Medulla oblongata (tissue), 1 donor: ENCODE results near the gene SH3RF3.
"Not testable (repeated sequence)": the region's sequence is repeated elsewhere in the genome, so short reads cannot be mapped to it uniquely, and the experiment has no call there.

ENCODE experiments used
- DNase-seq: peaks from one replicate; pipeline ENCODE4 v3.0.0-alpha.2; 2015; ENCODE audit errors: extremely low spot score

Gene SH3RF3

GRCh38 chr2:109118321-109118720 is 10.7 kb upstream of the SH3RF3 start:
- DNase-seq: no peak

GRCh38 chr2:109120166-109120565 is 8.8 kb upstream of the SH3RF3 start:
- no peak for DNase-seq

DNA sequence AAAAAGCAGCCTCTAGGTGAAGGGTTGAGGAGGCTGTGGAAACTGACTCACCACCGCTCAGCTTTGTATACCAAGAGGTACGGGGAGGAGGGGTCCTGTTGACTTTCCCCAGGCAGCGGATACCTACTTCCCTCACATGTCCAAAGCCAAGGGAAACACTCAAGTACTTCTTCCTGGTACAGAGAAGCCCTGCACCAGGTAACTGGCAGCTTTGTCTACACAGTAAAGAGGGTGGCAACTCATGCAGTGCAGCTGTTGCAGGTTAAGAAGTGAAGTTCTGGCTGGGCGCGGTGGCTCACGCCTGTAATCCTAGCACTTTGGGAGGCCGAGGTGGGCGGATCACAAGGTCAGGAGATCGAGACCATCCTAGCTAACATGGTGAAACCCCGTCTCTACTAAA is 8.3 kb upstream of the SH3RF3 start:
- not testable (repeated sequence) for DNase-seq

DNA sequence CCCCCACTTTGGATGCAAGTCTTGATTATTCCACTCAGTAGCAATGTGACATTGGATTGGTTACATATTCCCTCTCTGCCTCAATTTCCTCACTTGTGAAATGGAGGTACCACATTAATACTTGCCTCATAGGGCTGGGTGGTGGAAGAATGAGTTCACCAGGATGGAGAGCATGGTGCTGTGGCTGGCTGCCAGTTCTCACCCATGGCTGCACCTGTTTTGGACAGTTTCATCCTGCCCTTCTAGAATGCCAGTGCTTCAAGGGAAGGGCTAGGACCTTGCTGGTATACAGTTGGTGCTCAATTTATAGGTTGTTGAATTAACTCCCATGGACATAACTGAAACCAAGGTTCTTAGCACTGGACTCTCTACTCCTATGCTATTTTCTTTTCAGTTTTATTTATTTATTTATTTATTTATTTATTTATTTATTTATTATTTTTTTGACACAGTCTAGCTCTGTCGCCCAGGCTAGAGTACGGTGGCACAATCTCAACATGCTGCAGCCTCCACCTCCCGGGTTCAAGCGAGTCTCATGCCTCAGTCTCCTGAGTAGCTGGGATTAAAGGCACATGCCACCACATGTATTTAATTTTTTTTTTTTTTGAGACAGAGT is 5.3 kb upstream of the SH3RF3 start:
- no peak for DNase-seq

DNA sequence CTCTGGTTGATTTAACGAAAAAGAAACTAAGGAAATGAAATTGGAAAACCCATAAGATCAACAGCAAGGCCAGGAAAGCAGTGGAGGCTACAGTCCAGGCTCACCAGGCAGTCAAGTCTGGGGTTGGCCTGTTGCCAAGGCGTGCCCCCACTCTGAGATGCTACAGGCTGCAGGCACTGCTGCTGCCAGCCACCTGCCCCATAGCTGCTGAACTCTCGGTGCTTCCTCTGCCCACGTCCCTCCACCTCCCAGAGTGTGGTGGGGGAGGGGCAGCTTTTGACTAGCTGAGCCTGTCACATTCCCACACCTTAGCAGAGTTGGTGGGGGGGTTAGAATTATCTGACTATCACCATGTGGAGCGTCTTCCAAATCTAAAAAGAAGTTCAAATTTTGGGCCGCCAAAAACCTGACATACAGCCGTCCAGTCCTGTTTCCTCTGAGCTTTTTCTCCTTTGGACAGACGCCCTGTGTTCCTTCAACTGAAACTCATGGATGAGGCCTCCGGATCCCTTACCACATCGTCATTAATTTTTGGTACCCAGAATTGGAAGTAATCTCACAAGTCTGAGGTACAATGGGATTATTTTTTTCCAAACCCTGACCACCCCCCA is 3.9 kb upstream of the SH3RF3 start:
- DNase-seq: no peak

- no peak for DNase-seq
Observed at GRCh38 chr2:109125593-109126500, 3.2 kb upstream of the SH3RF3 start.

- no peak for DNase-seq
Observed at GRCh38 chr2:109126501-109126860, 2.5 kb upstream of the SH3RF3 start.

DNA sequence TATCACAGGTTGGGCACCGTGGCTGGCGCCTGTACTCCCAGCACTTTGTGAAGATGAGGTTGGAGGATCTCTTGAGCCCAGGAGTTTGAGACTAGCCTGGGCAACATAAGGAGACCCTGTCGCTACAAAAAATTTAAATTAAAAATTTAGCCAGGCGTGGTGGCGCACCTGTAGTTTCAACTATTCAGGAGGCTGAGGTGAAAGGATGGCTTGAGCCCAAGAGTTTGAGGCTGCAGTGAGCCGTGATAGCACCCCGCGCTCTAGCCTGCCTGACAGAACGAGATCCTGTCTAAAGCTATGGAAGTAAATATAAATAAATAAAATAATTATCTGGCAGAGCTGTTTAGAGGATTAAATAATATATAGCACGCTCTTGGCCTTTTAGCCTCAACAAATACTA is 1.4 kb upstream of the SH3RF3 start:
- no peak for DNase-seq

GRCh38 chr2:109128048-109128615 is 873 bp upstream of the SH3RF3 start:
- DNase-seq: peak; percentile 71

GRCh38 chr2:109129356-109129920 is 433 bp downstream of the SH3RF3 start:
- no peak for DNase-seq

GRCh38 chr2:109129921-109130722 is 1.1 kb downstream of the SH3RF3 start:
- DNase-seq: peak; percentile 27

GRCh38 chr2:109130723-109130995 is 1.7 kb downstream of the SH3RF3 start:
- no peak for DNase-seq

DNA sequence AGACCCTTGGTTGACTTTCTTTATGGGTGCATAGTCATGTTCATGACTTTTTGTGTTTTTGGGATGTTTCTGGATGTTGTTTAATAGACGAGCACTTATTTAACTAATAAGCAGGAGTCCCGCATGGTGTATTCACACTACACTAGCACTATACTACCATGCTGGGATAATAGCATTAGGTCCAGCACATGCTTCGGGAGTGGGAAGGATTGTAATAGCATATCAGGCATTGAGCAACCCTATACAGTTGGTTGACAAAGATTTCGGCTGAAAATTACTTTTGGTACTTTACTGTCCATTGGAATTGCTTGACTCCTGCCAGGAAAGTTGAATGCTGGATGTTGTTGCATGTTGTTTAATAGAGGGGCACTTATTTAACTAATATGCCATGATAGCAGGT is 2.8 kb downstream of the SH3RF3 start:
- no peak for DNase-seq

DNA sequence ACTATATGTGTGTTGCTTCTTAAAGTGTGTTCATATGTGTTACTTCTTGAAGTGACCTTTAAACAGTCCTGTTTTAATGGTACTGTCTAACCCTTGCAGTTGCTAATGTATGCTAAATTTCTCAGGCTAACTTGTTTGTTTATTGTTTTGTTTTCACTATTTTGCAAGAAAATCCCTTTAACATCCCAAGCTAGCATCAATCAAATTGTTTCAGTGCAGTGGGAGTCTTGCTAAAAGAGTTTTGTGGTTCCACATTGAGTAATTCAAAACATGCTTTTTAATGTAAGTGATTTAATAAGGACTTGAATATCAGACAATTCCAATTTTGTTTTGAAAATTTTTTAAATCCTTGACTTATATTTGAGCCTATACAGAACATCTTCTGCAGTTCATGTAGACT is 3.6 kb downstream of the SH3RF3 start:
- DNase-seq: no peak

DNA sequence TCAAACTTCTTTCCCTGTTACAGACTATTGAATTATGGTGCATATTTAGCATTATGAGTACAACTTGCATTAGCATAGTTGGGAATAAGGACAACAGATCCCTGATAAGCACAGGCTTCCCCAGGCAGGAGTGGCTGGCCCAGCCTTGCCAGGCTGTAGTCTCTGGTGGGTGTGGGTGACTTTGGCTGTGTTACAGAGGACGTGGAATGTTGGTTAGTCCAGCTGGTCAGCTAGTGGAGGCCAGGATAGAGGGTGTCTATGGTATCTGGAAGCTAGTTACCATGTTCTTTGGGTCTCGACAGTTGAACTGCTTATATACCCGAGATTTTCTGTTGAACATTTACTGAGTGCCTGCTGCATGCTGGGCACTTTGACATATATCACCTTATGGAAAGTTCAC is 4.7 kb downstream of the SH3RF3 start:
- DNase-seq: no peak

DNA sequence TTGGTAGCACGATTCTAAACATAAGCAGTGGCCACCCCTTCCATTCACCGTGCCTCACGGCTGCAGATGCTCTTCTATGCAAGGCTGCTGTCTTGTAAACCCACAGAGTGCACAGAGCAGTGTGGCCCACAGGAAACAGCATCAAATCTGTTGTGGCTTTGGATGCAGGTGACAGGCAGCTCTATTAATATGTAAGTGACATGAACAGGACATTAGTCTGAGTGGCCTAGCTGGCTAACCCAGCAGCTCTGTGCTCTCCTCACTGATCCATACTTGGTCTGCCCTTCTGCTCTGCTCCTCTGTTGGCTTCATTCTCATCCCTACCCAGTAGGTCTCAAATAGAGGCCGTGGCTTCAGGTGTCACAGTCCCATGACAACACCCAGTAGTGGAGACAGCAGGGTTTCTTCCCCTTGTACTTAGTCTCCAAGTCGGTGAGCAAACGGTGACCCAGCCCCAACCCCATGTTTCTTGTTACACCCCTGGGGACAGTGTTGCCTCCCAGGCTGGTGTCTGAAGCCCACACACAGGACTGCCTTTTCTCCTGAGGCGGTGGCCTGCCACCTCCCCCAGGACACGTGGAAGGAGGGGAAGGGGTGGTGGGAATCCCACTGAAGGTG is 5.8 kb downstream of the SH3RF3 start:
- DNase-seq: no peak

DNA sequence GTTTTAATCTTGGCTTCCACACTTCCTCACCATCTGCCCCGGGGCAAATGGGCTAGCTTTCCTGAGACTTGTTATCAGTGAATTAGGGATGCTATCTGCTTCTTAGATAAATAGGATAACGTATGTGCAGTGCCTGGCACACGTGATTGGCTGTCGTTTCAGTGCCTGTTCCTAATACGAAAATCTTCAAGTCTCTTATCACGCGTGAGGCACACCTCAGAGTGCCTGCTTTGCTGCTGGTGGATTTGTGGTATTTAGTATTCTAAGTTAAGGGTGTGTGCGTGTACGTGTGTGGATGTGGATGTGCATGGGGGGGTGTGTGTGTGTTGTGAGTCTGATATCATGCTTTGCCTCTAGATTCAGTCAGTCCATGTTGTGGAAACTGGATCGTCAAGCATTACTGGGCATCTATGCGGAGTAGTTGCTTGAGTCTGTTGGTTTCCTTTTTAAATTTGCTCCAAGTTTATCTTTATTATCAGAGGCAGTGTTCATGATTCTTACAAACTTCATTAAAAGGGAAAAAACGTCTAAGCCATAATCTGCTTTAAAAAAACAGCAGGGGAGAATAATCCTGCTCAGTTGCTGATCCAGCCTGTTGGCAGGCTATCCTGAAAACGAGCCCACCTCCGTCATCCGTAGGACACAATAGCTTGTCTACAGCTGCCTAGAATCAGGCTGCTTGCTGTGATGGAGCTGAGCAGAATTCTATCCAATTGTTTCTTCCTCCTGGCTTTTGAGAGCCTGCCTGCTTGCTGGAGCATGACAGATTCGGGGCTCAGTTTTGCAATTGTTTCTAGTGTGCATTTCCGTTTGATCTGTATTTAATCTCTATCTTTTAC is 6.6 kb downstream of the SH3RF3 start:
- peak; percentile 23 for DNase-seq

GRCh38 chr2:109136542-109136941 is 7.5 kb downstream of the SH3RF3 start:
- no peak for DNase-seq

DNA sequence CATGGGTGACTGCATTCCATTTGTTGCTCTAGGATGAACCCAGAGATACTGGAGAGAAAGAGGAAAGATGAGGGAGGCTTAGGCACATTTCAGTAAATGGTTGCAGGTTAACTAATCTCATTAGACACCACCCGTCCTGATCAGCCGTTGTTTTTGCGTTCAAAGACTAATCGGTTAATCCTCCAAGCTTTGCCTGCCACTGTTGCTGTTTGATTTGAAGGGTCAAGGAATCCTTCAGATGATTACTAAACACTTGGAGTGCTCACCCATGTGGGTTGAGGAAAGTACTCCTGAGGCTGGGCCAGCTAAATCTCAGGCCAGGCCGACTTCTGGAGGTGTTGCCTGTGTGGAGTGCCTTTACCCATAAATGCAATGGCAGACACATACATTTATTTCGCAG is 8.6 kb downstream of the SH3RF3 start:
- DNase-seq: no peak

- DNase-seq: no peak
Observed at GRCh38 chr2:109138449-109138848, 9.4 kb downstream of the SH3RF3 start.
